ENCODE results near the gene ZNF324. TPM values are rescaled to one million over a fixed set of nuclear protein-coding genes. Genes with fewer than 3 reads are reported as not detected.

The ZNF324 gene
- total and polyA plus RNA-seq, 2 of the 13 experiments (the other 11 are each of a cell fraction or from before 2014, with no cell fraction given): 1.1 to 4.7 TPM

DNA sequence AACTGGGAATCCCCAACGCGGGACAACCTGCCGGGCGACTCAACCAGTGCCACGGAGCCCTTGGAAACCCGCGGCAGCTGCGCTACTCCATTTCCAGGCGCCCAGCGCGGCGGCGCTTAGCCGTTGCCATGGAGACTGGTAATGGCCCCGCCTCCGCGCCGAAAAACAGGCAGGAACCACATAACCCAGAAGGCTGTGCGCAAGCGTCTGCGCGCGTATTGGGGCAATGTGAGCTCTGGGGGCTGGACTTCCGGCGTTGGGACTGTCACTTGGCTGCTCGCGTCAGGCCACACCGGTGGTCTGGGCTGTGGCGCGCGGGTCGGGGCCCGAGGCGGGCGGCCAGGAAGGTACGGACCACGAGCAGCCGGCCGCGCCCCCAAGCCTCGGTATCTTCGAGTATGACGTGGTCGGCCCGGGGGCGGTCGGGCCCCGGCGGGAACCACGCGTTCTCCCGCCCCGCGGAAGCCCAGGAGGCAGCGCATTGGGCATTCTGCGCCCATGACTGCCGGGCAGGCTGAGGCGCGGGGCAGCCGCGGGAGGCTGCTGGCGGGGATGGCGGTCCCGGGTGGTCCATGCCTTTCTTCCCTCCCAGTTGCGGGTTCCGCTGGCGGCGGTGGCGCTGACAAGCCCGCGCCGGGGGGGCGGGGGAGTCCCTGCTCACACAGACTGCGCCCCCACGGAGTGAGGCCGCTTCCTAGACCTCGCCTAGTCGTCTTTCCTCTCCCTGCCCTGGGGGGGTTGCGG, 15.3 kb upstream of the ZNF324 start, which contains the start of gene ZNF324B (continued):
- TF ChIP-seq, protein P1, sequence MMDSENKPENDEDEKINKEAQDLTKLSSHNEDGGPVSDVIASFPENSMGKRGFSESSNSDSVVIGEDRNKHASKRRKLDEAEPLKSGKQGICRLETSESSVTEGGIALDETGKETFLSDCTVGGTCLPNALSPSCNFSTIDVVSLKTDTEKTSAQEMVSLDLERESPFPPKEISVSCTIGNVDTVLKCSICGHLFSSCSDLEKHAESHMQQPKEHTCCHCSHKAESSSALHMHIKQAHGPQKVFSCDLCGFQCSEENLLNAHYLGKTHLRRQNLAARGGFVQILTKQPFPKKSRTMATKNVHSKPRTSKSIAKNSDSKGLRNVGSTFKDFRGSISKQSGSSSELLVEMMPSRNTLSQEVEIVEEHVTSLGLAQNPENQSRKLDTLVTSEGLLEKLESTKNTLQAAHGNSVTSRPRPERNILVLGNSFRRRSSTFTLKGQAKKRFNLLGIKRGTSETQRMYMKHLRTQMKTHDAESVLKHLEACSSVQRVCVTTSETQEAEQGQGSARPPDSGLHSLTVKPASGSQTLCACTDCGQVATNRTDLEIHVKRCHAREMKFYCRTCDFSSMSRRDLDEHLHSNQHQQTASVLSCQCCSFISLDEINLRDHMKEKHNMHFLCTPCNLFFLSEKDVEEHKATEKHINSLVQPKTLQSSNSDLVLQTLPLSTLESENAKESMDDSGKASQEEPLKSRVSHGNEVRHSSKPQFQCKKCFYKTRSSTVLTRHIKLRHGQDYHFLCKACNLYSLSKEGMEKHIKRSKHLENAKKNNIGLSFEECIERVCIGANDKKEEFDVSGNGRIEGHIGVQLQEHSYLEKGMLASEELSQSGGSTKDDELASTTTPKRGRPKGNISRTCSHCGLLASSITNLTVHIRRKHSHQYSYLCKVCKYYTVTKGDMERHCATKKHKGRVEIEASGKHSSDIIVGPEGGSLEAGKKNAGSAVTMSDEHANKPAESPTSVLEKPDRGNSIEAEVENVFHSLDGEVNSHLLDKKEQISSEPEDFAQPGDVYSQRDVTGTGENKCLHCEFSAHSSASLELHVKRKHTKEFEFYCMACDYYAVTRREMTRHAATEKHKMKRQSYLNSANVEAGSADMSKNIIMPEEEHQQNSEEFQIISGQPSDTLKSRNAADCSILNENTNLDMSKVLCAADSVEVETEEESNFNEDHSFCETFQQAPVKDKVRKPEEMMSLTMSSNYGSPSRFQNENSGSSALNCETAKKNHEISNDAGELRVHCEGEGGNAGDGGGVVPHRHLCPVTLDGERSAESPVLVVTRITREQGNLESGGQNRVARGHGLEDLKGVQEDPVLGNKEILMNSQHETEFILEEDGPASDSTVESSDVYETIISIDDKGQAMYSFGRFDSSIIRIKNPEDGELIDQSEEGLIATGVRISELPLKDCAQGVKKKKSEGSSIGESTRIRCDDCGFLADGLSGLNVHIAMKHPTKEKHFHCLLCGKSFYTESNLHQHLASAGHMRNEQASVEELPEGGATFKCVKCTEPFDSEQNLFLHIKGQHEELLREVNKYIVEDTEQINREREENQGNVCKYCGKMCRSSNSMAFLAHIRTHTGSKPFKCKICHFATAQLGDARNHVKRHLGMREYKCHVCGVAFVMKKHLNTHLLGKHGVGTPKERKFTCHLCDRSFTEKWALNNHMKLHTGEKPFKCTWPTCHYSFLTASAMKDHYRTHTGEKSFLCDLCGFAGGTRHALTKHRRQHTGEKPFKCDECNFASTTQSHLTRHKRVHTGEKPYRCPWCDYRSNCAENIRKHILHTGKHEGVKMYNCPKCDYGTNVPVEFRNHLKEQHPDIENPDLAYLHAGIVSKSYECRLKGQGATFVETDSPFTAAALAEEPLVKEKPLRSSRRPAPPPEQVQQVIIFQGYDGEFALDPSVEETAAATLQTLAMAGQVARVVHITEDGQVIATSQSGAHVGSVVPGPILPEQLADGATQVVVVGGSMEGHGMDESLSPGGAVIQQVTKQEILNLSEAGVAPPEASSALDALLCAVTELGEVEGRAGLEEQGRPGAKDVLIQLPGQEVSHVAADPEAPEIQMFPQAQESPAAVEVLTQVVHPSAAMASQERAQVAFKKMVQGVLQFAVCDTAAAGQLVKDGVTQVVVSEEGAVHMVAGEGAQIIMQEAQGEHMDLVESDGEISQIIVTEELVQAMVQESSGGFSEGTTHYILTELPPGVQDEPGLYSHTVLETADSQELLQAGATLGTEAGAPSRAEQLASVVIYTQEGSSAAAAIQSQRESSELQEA (CRISPR knock-in tag; IDR thresholded peaks at IDR 0.05; ENCODE audit: not compliant biosample characterization): no peak
- no peak for TF ChIP-seq ZSCAN22 (CRISPR knock-in tag; IDR thresholded peaks at IDR 0.05)
- peak; percentile 98 for TF ChIP-seq THAP11 (CRISPR knock-in tag; IDR thresholded peaks at IDR 0.05)
- TF ChIP-seq, protein P2, sequence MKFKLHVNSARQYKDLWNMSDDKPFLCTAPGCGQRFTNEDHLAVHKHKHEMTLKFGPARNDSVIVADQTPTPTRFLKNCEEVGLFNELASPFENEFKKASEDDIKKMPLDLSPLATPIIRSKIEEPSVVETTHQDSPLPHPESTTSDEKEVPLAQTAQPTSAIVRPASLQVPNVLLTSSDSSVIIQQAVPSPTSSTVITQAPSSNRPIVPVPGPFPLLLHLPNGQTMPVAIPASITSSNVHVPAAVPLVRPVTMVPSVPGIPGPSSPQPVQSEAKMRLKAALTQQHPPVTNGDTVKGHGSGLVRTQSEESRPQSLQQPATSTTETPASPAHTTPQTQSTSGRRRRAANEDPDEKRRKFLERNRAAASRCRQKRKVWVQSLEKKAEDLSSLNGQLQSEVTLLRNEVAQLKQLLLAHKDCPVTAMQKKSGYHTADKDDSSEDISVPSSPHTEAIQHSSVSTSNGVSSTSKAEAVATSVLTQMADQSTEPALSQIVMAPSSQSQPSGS (CRISPR knock-in tag; IDR thresholded peaks at IDR 0.05): no peak; the same call in 1 of the 2 replicates
- TF ChIP-seq JUN (CRISPR knock-in tag; IDR thresholded peaks at IDR 0.05): no peak
- TF ChIP-seq ZNF333 (CRISPR knock-in tag; IDR thresholded peaks at IDR 0.05; ENCODE audit: borderline replicate concordance): no peak
- TF ChIP-seq ZSCAN25 (CRISPR knock-in tag; IDR thresholded peaks at IDR 0.05): no peak
- TF ChIP-seq RNF2 (conservative IDR thresholded peaks at IDR 0.05; ENCODE audit: low read depth): 0 out of 2 replicates have a peak, but pooled peaks have one; percentile 37
- no peak for TF ChIP-seq BRD4 (CRISPR knock-in tag; IDR thresholded peaks at IDR 0.05)
- TF ChIP-seq HOXD1 (CRISPR knock-in tag; IDR thresholded peaks at IDR 0.05): no peak
- TF ChIP-seq ZNF205 (CRISPR knock-in tag; IDR thresholded peaks at IDR 0.05): no peak
- no peak for TF ChIP-seq HHEX (CRISPR knock-in tag; IDR thresholded peaks at IDR 0.05)
- TF ChIP-seq SOX6 (IDR thresholded peaks at IDR 0.05): no peak
- TF ChIP-seq SOX6 (CRISPR knock-in tag; IDR thresholded peaks at IDR 0.05): no peak; the same call in 1 of the 2 replicates
- no peak for TF ChIP-seq ETV5 (CRISPR knock-in tag; IDR thresholded peaks at IDR 0.05; ENCODE audit: borderline replicate concordance)
- no peak for TF ChIP-seq ZNF30 (CRISPR knock-in tag; IDR thresholded peaks at IDR 0.05)
- TF ChIP-seq, protein P3, sequence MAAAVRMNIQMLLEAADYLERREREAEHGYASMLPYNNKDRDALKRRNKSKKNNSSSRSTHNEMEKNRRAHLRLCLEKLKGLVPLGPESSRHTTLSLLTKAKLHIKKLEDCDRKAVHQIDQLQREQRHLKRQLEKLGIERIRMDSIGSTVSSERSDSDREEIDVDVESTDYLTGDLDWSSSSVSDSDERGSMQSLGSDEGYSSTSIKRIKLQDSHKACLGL (CRISPR knock-in tag; IDR thresholded peaks at IDR 0.05): 0 out of 2 replicates have a peak, but pooled peaks have one; percentile 61
- TF ChIP-seq ZNF550 (CRISPR knock-in tag; IDR thresholded peaks at IDR 0.05; ENCODE audit: borderline replicate concordance): no peak
- no peak; the same call in 1 of the 2 replicates for TF ChIP-seq RXRA (CRISPR knock-in tag; IDR thresholded peaks at IDR 0.05)
- TF ChIP-seq NR2F1 (CRISPR knock-in tag; IDR thresholded peaks at IDR 0.05): no peak
- TF ChIP-seq, protein P4, sequence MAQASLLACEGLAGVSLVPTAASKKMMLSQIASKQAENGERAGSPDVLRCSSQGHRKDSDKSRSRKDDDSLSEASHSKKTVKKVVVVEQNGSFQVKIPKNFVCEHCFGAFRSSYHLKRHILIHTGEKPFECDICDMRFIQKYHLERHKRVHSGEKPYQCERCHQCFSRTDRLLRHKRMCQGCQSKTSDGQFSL (CRISPR knock-in tag; IDR thresholded peaks at IDR 0.05): no peak
